ENCODE data around the gene ANO4.

GRCh38 chr12:101038289-101038871 is 243.8 kb downstream of the ANO4 start:
- TF ChIP-seq CTCF (conservative IDR thresholded peaks at IDR 0.05) (no peak), ZFX (IDR thresholded peaks at IDR 0.05) (no peak)
